NCI-H1417 (cell line): ENCODE results near the gene METRNL.

ENCODE experiments used
- DNase-seq, 3 experiments: peaks; one replicate each; lab custom pipeline; 2025; lab: John Stamatoyannopoulos, UW

METRNL gene

GRCh38 chr17:83080579-83080857, 1.1 kb downstream of the METRNL start:
- DNase-seq, result peak in 1 of 3 experiments; percentile 27

- DNase-seq, result no peak
Observed at GRCh38 chr17:83080858-83081683, 1.7 kb downstream of the METRNL start.

DNA sequence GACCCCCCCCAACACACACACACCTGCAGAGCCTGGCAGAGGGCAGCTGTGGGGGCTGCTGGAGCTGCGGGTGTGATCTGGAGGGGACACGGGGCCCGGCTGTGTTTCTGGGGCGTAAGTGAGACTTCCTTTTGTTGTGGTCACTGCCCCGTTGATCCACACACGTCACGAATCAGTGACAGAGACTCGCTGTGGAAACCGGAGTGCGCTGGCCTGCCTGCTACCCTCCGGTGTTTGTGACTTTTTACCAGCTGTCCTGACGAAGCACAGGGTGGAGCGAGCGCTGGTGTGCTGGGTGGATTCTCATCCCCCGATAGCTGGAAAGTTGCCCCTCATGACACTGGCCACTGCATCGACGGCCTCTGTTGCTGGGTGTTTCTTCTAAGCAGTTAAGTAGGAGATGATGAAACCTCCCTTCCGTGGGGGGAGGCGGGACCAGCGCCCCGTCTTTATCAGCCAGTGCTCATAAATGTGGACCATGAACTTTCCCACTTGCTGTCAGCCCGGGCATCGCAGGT, 2.3 kb downstream of the METRNL start:
- DNase-seq, result no peak

GRCh38 chr17:83082424-83082823, 3.0 kb downstream of the METRNL start:
- DNase-seq, result no peak

DNA sequence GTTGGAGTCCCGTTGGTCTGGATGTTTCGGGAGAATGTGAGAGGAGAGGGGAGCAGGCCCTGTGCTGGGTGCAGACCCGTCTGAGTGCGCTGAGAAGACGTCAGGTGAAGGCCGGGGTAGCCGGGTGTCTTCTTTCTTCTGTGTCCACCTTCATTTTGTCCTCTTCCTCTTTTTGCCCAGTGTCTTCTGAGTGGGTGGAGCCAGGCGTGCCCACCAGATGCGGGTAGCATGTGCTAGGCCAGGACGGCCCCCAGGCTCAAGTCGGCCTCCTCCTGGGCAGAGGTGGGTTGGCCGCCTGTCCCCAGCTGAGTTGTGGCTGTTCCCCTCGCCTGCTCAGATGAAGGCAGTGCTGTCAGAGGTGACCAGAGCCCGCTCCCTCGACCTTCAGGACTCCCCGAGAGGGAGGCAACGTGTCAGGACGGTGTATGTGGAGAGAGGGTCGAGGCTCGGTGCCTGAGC, 3.5 kb downstream of the METRNL start:
- no peak for DNase-seq

DNA sequence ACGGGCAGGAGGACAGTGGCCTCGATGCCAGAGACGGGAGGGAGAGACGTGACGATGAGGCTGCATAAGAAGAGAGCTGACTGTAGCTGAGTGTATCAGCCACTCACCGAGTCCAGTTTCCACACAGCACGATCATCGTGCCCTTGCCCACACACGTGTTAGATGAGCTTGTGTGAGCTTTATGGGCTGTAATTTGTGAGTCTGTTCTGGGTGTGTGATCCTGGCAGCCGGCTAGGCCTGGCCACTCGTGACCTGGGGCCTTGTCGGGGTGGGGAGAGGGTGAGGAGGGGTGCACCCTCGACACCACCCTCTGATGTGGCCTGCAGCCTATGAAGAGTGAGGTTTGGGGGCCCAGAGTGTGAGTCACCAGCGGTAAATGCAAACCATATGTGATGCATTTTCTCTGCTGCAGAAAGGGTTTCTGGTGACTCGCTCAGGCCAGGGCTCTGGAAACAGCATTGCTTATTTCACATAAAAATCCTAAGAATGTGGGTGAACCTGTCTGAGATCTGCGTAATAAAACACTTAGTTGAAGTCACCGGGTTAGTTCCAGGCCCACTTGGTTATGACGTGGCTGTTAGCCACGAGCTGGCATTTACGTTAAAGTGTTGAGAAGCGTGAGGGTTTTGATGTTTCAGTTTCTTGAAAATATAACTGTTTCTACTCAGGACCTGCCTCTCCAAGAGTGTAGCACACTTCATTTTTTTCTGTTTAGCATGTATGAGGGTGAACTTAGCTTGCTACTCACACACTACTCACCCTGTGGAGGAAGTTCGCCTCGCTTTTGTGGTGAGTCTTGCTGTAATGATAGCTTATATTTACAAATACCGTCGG, 4.2 kb downstream of the METRNL start:
- DNase-seq, result no peak

GRCh38 chr17:83084214-83084613, 4.8 kb downstream of the METRNL start:
- no peak for DNase-seq

- peak; percentile 81 to 94 (median 83) for DNase-seq
Observed at GRCh38 chr17:83084621-83085056, 5.2 kb downstream of the METRNL start.

GRCh38 chr17:83085103-83085502, 5.7 kb downstream of the METRNL start:
- peak in 1 of 3 experiments; percentile 47 for DNase-seq

DNA sequence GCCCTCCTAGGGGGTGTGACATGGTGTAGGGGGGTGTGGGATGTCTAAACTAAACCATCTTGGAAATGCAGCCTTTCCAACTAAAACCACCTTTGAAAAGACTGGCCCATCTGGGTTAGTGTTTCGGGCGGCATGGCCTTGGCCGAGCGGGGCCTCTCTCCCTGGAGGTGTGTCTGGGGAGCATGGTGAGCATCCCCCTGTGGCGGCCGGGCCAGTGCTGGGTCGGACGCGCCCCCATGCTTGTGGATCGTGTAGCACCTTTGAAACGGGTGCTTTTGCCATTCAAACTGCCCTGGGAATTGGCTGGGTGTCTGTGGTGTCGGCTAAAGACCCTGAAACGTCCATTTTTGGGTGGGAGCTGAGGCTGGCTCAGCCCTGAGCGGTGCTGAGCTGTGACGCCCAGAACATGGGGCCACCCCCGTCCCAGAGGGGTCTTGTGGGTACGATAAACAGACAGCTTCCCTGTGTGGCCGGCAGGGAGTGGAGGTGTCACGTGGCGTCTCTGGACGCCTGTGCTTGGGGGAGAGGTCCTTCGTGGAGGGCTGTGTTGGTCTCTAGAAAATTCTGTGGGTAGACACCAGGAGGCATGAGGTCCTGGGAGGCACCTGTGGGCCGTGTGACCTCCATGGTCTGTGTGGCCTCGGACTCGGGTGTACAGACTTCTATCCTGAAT, 6.3 kb downstream of the METRNL start:
- DNase-seq, result no peak

- DNase-seq, result no peak
Observed at GRCh38 chr17:83086199-83086880, 6.9 kb downstream of the METRNL start.

GRCh38 chr17:83086907-83087787, 7.7 kb downstream of the METRNL start:
- DNase-seq, result no peak

DNA sequence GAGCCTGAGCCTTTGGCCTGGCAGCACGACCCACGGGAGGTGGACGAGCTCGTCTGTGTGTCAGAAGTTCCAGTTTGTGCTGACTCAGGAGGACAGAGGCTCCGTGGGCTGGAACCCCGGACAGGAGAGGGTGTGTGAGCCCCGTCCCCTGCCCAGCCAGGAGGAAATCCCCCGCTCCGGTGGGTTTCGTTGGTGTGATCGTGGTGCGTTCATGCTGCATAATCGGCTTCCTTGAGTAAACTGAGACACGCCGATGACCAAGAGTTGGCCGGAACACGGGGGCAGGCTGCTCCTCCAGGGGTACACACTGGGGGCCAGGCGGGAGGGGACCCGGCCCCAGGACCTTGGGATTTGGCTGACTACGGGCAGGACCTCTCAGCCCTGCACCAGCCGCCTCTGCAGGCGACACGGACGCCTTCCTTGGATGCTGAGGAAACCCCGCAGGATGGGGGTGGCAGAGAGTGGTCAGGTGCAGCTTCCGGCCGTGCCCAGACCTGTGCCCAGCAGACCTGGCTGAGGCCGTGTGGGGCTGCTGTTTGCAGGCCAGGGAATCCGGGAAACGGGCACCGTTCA, 8.5 kb downstream of the METRNL start:
- DNase-seq, result no peak

DNA sequence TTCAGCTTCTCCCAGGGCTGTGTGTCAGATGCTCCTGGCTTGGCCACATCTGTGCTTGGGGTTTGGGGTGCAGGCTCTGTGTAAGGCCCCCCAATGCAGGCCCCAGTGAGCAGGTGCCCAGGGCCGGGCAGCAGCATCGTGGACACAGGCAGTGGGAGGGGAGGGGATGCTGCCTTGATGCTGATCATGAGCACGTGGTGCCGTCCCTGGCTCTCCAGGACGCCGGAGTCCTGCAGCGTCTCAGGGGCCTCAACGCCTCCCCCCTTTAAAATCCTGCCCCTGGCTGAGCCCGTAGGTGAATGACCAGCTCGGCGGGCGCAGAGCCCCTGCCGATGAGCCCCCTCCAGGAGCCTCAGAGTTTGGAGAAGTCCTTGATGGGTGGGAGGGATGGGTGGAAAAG, 9.0 kb downstream of the METRNL start:
- DNase-seq, result no peak

DNA sequence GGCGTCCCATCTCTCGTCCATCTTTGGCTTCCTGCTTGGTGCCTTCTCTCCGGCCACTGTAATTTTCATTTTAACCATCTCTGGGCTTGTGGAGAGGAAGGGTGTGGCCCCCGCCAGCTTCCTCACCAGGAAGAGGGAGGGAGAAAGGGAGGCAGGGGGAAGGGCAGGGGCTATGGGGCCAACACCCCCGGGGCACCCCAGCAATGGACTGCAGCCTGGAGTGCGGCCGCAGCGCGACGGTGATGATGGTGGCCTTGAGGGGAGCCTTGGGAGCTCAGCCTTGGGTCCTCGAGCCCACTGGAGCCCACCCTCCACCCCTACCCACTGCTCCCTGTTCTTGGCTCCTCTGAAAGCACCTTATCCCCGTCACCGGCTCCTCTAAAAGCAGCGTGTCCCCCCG, 9.5 kb downstream of the METRNL start:
- DNase-seq, result no peak

- DNase-seq, result peak in 2 of 3 experiments; percentile 35 to 42
Observed at GRCh38 chr17:83089328-83090132, 10.1 kb downstream of the METRNL start.

GRCh38 chr17:83090444-83091256, 11.2 kb downstream of the METRNL start:
- DNase-seq, result no peak

DNA sequence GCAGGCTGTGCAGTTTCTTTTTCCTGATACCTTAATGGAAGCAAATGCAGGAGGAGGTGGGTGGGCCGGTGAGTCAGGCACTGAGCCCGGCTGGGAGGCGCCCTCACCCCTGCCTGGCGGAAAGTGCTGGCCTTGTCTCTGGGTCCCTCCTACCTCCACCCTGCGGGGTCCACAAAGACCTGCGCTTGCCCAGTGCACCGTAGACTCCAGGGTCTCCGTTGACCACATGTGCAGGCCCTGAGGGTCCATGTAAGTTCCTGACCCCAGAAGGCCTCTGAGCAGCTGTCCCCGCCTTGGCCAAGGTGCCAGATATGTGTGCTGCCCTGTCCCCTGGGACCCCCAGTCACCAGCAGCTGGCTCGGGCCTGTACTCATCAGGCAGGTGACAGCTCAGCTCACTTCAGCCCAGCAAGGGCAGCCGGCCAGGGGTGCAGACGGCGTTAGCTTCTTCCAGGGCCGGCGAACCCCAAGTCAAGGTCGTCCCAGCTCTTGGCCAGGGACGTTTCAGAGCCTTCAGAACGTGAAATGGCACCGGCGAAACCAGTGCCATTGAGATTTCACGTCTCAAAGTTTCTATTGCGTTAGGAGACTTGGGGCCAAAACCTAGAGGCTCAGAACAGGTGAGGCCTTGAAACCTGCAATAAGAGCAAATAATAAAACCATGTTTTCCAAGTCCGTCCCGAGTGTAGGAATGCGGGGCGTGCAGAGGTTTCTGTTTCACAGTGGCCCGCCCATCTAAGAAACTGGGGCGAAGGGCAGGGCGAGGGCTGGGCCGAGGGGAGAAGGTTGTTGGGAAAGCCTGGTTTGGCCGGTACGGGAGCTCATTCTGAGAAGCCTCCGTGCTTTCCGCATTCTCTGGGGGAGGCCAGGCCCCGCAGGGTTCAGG, 12.1 kb downstream of the METRNL start:
- no peak for DNase-seq
